Measurements from ENCODE around the gene MOB1A.
"Not testable (repeated sequence)": the region's sequence is repeated elsewhere in the genome, so short reads cannot be mapped to it uniquely, and the experiment has no call there.

The MOB1A gene

DNA sequence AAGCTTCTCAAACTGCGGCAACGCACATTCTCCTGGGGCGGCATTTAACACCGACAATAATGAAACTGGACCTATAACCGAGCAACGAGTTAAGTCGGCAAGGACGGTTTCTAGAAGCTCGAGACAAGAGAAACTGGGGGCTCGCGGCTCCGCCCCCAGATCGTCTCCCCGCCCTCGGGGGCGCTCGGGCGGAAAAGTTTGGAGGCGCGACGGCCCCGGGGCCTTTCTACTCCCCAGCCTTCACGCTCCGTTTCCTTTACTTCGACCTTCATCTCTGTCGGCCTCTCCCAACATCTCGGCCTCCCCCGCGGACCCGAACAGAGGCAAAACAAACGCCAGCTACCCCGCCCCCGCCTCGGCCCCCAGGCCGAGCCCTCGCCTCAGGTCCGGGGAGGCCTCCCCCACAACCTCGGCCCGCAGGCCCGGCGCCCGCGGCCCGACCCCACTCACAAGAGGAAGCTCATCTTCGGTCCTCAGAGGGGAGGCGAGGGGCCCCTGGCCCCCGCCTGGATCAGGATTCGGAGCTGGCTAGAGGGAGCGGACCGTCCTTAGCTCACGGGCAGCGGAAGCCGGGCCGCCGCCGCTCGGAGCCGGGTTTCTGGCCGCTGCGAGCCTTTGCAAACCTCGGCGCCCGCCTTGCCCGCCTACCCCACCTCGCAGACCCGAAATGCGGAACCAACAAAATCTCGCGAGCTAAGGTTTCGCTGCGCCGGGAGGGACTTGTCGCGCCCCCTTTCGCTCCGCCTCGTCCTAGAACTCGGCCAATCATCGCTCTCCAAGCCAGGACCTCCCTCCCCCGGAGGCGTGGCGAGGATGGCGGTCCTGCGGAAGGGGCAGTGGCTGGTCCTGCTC, at the start of gene MOB1A:
MOB1A (minus strand) TSS at position 669 of the 852 bp plus-strand sequence; CDS start at position 464, 205 bp downstream.
- FAIRE-seq: peak; percentile 96

- FAIRE-seq: no peak
Observed at GRCh38 chr2:74227646-74228045, 49.0 kb upstream of the MOB1A start.

DNA sequence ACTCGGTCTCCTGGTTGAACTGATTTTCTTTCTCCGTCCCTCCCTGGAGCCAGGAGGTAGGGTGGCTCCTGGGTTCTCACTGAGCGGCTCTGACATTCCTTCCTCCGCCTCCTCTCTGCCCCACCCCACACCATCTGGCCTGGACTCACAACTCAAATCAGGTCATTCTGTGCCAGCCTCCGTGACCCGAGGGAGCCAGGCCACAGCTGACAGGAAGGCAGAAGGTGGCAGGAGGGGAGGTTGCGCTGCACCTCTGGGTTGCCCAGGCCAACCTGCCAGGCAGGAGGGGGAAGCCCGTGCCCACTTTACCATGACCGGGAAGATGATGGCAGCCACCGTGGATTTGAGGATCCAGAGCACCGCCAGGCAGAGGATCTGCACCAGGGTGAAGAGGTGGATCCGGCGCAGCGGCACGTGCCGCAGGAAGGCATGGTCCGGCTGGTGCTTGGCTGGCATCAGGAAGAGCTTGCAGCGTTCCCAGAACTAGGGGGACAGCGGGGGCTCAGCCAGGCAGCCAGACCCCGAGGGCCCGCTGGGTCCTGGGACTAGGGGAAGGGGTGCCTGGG, 48.1 kb upstream of the MOB1A start:
- no peak for FAIRE-seq

DNA sequence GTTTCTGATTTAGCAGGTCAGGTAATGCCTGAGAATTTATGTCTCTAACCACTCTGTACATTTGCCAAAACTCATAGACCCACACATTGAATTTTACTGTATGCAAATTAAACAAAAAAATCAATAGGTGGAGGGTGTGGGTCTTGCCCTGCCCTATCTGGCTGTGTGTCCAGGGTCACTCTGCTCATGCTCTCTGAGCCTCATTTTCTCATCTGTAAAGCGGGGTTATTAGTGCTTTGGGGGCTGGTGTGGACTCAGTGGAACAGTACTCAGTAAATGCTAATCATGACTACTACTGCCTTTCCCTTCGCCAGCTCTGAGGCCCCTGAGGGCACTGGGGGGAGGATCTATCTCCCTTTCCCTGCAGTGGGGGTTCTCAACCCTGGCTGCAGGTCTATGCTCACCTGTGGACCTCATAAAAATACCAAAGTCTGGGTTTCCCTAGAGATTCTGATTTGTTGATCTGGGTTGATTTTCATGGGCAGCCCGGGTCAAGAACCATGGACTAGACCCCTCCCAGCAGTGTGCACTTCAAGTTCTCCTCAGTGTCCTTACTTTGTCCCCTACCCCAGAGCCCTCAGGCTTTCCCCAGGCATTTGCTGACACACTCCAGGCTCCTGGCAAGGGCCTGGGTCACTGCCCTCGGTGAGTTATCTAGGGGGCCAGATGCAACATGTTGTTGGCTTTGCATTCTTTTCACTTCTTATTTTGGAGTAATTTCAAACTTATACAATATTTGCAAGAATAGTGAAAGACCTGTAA, 47.2 kb upstream of the MOB1A start:
- FAIRE-seq: no peak

DNA sequence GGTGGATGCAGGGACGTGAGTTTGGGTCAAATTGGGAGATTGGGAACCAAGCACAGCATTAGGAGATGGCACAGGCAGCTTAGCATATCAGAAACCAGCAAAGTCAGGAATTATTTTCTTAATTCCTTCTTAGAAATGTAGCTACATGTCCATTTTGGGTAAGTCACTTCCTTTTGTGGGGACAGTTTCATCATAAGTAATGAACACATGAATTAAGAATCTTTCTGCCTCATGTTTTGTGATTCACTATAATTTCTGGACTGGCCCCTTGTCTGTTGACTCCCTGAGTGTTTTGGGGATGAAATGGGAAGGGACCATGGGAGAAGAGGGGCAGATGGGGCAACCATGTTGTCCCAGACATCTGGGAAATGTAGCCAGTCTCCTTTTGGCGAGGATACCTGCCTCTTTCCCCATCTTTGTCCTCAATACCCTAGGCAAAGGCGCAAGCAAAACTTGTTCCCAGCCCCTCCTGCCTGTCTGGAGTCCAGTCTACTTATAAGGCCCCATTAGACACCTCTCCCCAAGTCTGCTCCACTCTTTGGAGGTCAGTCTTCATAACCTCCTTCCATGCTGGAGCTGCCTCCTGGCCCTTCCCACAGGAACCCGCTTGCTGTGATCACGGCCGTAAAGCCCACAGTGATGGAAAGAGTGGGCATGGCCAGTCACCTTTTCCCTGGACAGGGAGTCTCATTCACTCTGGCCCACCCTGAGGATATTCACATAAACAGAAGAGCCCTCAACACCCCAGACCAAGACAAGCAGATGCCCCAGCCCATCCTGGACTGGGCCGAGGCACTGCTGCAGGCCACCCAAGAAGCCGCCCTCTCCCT, 45.5 kb upstream of the MOB1A start:
- no peak for FAIRE-seq

- no peak for FAIRE-seq
Observed at GRCh38 chr2:74222300-74222650, 43.6 kb upstream of the MOB1A start.

- FAIRE-seq: no peak
Observed at GRCh38 chr2:74221604-74222299, 43.1 kb upstream of the MOB1A start.

DNA sequence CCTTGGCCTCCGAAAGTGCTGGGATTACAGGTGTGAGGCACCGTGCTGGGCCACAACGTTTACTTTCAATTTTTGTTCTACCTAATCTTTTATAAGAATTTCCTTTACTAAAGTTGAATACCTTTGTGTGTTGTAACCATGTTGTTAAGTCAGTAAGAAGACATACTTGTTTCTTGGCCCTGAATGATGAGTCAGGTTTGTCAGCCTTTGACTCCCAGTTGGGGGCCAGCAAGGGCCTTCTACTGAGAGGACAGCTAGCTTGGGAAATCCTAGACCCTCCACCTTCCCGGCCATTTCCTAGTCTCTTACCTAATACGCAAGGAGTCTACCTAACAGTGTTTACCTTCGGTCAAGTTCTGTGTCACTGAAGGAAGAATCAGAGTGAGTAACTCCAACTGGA, 42.4 kb upstream of the MOB1A start:
- FAIRE-seq: no peak

GRCh38 chr2:74219846-74220486, 41.3 kb upstream of the MOB1A start:
- no peak for FAIRE-seq

DNA sequence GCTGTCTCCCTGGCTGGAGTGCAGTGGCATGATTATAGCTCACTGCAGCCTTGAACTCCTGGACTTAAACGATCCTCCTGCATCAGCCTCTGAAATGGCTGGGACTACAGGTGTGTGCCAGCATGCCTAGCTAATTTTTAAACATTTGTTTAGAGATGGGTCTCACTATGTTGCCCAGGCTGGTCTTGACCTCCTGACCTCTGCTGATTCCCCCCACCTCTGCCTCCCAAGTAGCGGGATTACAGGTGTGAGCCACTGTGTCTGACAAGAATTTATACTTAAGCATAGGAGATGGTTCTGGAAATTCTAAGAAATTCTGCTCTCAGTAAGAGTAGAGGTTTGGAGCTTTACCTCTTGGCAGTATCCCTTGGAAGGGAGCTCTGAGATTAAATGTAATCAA, 38.0 kb upstream of the MOB1A start:
- FAIRE-seq: no peak

GRCh38 chr2:74215771-74216170, 37.1 kb upstream of the MOB1A start:
- not testable (repeated sequence) for FAIRE-seq

DNA sequence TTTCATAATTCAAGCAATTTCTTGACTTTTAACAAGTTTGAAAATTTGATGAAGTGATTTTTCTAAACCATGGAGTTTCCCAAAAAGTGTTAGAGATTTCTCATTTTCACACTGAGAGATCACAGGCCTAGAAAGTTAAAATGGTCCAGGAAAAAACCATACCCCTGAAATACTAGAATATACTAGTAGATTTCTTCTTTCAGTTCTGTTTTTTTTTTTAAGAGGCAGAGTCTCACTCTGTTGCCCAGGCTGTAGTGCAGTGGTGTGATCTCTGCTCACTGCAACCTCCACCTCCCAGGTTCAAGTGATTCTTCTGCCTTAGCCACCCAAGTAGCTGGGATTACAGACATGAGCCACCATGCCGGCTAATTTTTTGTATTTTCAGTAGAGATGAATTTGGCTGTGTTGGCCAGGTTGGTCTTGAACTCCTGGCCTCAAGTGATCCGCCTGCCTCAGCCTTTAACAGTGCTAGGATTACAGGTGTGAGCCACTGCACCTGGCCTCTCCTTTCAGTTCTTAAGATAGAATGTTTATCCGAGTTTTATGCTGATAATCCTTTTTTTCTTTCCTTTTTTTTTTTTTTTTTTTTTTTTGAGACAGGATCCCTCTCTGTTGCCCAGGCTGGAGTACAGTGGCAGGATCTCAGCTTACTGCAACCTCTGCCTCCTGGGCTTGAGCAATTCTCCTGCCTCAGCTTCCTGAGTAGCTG, 34.2 kb upstream of the MOB1A start:
- no peak for FAIRE-seq

GRCh38 chr2:74206180-74206688, 27.6 kb upstream of the MOB1A start:
- FAIRE-seq: no peak

DNA sequence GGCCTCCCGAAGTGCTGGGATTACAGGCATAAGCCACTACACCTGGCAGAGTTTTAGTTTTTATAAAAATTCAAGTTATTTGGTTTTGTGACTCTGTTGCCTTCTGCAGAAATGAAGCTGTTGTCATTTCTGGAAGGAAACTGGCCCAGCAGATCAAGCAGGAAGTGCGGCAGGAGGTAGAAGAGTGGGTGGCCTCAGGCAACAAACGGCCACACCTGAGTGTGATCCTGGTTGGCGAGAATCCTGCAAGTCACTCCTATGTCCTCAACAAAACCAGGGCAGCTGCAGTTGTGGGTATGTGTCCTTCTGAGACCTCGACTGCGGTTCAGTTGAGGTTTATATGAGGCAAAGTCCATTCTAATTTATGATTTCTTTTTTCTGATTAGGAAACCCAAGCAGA, 26.9 kb upstream of the MOB1A start:
- FAIRE-seq: no peak

- FAIRE-seq: no peak
Observed at GRCh38 chr2:74205113-74205512, 26.4 kb upstream of the MOB1A start.

- FAIRE-seq: no peak
Observed at GRCh38 chr2:74204436-74204835, 25.8 kb upstream of the MOB1A start.

DNA sequence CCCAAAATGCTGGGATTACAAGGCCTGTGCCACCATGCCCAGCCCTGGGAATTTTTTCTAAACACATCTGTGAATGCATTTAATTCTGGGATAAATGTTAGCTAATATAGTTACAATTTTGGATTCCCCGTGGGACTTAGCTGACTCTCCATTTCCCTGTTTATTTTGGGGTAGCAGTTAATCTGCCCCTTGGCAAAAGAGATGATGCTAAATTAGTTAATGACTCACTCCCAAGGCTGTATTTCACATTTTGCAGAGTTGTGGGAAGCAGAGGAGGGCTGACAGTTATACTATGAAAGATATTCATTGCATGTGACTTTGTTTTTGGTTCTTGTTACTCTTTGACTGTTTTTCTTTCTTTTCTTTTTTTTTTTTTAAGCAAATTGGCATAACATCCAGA, 22.9 kb upstream of the MOB1A start:
- FAIRE-seq: no peak

GRCh38 chr2:74201196-74201595, 22.5 kb upstream of the MOB1A start:
- FAIRE-seq: no peak

GRCh38 chr2:74199871-74200305, 21.2 kb upstream of the MOB1A start:
- FAIRE-seq: no peak

DNA sequence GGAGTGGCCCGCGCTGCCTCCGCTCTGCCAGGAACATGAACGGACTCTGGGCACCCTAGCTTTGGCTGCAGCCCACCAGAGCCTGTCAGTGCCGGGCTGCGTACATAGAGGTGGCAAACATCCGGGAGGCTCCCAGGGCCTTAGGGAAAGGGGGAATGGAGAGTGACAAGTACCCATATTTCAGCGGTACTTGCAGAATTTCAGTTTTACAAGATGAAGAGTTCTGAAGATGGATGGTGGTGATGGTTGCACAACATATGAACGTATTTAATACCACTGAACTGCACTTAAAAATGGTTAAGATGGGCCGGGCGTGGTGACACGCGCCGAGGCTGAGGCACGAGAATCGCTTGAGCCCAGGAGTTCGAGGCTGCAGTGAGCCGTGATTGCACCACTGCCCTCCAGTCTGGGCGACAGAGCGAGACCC, 20.6 kb upstream of the MOB1A start:
- FAIRE-seq: no peak
